RWPE2 (cell line): ENCODE measurements around the gene TENT4A.

ENCODE experiments used
- ATAC-seq: fragments of 200-7000 bp; cut with Tn5 transposase; 3 replicates; pipeline ENCODE4 v1.9.1; 2021; ENCODE audit warnings: low read depth
- DNase-seq: peaks from one replicate; pipeline ENCODE4 v3.0.0-alpha.2; 2020; ENCODE audit warnings: low spot score
- H3K27ac ChIP-seq: fragments of 450-650 bp; 2 replicates; pipeline ENCODE4 v1.5.1; 2017; ENCODE audit warnings: mild to moderate bottlenecking; ENCODE audit not compliant: poor library complexity, severe bottlenecking
- H3K27me3 ChIP-seq: fragments of 250-450 bp; sonication (Bioruptor Pico); 2 replicates; pipeline ENCODE4 v1.5.1; 2021; ENCODE audit warnings: mild to moderate bottlenecking, moderate library complexity; ENCODE audit not compliant: insufficient read depth, poor library complexity, severe bottlenecking
- H3K36me3 ChIP-seq: fragments of 250-450 bp; sonication (Bioruptor Pico); 2 replicates; pipeline ENCODE4 v1.5.1; 2020; ENCODE audit warnings: low read depth, mild to moderate bottlenecking, moderate library complexity
- H3K4me1 ChIP-seq: fragments of 250-450 bp; sonication (Bioruptor Pico); 2 replicates; pipeline ENCODE4 v1.5.1; 2021; ENCODE audit warnings: mild to moderate bottlenecking, moderate library complexity; ENCODE audit not compliant: insufficient read depth, poor library complexity, severe bottlenecking
- H3K4me3 ChIP-seq: fragments of 250-450 bp; sonication (Bioruptor Pico); 2 replicates; pipeline ENCODE4 v1.5.1; 2021; ENCODE audit warnings: mild to moderate bottlenecking, moderate library complexity; ENCODE audit not compliant: severe bottlenecking
- H3K9me3 ChIP-seq: fragments of 250-450 bp; sonication (Bioruptor Pico); 2 replicates; pipeline ENCODE4 v1.5.1; 2021; ENCODE audit warnings: mild to moderate bottlenecking, moderate library complexity; ENCODE audit not compliant: severe bottlenecking
- CTCF ChIP-seq: fragments of 450-650 bp; IDR thresholded peaks from one replicate; pipeline ENCODE4 v1.5.1; 2017; ENCODE audit warnings: mild to moderate bottlenecking, moderate library complexity; ENCODE audit not compliant: poor library complexity, severe bottlenecking

The TENT4A gene

GRCh38 chr5:6736524-6737042 is 23.4 kb downstream of the TENT4A start:
- Histone ChIP-seq H3K27me3 (no peaks in the 10 kb centered on the region), H3K27ac (no peak overlapping the region), H3K36me3 (peaks cover 46% of the 10 kb centered on the region), H3K4me3 (no peak overlapping the region), H3K4me1 (peaks cover 19% of the 10 kb centered on the region), H3K9me3 (no peaks in the 10 kb centered on the region)
- no peak for ATAC-seq
- DNase-seq = peak; percentile 37
- no peak for TF ChIP-seq CTCF

- Histone ChIP-seq H3K27me3 (no peaks in the 10 kb centered on the region), H3K4me1 (peaks cover 11% of the 10 kb centered on the region), H3K36me3 (peaks cover 48% of the 10 kb centered on the region), H3K4me3 (no peak overlapping the region), H3K27ac (no peak overlapping the region), H3K9me3 (no peaks in the 10 kb centered on the region)
- no peak for TF ChIP-seq CTCF
- peak; percentile 57 for DNase-seq
- ATAC-seq = no peak
Measured at GRCh38 chr5:6737043-6737941, 24.1 kb downstream of the TENT4A start.

GRCh38 chr5:6739603-6740002 is 26.4 kb downstream of the TENT4A start:
- ATAC-seq (no peak), DNase-seq (peak; percentile 57)
- Histone ChIP-seq H3K36me3 (peaks cover 66% of the 10 kb centered on the region), H3K4me1 (no peaks in the 10 kb centered on the region), H3K4me3 (no peak overlapping the region), H3K27ac (no peak overlapping the region), H3K9me3 (no peaks in the 10 kb centered on the region), H3K27me3 (no peaks in the 10 kb centered on the region)
- no peak for TF ChIP-seq CTCF

- ATAC-seq (no peak), DNase-seq (peak; percentile 56)
- no peaks in the 10 kb centered on the region for H3K27me3 ChIP-seq
- H3K36me3 ChIP-seq = peaks cover 72% of the 10 kb centered on the region
- no peak for TF ChIP-seq CTCF
- no peaks in the 10 kb centered on the region for H3K4me1 ChIP-seq
- no peaks in the 10 kb centered on the region for H3K9me3 ChIP-seq
- no peak overlapping the region for H3K4me3 ChIP-seq
- no peak overlapping the region for H3K27ac ChIP-seq
Measured at GRCh38 chr5:6740586-6741150, 27.4 kb downstream of the TENT4A start.
